ENCODE data around the gene SPNS3. TPM values are rescaled to one million over a fixed set of nuclear protein-coding genes. Genes with fewer than 3 reads are reported as not detected.

SPNS3 gene
- total RNA-seq, 1 experiment from 2014 or later: not detected

DNA sequence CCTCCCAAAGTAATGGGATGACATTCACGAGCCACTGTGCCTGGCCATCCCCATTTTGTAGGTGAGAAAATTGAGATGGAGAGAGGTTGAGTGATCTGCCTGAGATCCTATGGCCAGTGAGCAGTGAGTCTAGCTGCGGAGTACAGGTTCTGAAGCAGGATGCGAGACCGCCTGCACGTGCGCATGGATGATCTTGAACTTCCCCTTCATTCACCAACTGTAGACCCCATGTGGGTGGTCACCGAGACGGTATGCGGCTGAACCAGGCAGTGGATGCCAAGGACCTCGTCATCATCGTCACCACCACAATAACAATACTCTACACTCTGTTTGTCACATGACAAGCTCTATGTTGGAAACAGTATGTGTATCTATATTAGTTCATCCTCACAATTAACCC, 6.2 kb upstream of the SPNS3 start:
- no peak for DNase-seq (ENCODE audit: low read depth)

DNA sequence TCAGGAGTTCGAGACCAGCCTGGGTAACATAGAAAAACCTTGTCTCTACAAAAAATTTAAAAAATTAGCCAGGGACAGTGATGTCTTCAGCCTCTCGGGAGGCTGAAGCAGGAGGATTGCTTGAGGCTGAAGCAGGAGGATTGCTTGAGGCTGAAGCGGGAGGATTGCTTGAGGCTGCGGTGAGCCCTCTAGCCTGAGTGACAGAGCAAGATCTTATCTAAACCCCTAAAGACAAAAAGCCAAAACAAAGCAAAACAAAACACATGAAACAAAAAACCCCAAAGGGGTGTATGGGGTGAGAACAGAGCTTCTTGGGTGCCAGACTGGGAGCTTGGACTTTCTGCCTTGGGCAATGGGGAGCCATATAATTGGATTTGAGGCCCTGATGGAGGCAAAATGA, 2.6 kb downstream of the SPNS3 start:
- DNase-seq (ENCODE audit: low read depth): no peak

DNA sequence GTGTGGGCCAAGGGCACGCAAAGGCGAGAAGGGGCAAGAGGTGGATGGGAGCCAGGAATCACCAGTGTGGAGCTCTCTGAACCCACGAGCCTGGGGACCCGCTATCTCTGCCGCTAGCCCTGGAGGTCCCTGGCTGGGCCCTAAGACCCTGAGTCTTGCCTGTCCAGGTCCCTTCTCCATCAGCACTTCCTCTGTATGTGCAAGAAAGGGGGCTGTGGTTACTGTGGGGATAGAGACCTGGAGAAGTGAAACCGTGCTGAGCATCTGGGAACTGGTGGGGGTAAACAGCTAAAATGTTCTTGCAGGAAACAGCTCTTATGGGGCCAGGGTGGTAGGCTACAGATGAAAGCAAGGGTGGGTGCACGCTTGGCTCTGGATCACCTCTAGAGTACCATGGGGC, 3.1 kb downstream of the SPNS3 start:
- no peak for DNase-seq (ENCODE audit: low read depth)

DNA sequence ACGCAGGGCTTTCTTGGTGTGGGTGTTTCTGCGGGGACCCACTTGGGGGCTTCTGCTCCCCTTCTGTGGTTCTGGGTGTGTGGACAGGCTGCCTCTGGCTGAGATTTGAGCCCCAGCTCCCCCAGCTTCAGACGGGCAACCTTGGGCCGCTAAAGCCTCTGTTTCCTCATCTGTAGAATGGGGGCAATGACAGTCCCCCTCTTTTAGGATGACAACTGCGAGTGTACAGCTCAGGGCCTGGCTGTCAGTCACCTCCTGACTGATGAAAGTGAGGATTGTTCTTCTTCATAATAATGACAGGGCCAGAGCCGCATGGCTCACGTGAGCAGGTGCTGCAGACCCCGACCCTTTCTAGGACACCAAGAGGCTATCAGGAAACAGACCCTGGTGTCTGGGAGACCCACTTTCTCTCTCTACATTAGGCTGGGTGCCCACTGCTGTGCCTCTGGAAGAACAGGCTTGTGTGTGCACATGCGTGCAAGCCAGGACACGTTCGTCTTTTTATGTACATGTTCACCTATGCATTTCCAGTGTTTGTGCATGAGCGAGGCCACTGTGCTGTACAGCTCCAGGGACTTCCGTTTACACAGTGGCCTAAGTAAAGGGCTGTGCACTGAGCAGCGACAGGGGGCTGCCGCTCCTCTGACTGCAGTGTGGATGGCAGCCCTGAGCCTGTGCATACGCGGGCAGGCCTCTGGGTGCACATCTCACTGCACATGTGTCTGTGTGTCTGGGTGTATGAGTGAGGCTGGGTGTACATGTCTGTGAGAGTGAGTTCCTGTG, 4.6 kb downstream of the SPNS3 start:
- DNase-seq (ENCODE audit: low read depth): no peak

DNA sequence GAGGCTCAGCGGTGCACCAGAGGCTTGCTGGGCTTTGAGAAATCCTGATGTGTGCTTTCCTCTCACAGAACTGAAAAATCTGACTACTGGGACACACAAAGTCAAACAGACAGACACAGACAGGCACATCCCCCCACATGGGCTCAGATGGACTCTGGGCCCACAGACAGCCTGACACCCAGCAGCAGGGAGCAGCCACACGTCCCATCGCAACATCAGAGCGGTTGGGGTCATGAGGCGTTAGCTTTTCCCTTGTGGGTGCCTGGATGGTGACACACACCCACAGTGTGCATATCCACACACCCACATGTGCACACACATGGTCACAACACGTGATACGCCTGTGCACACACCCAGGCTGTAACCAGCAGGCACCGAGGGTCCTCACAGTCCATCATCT, 6.3 kb downstream of the SPNS3 start:
- DNase-seq (ENCODE audit: low read depth): no peak

DNA sequence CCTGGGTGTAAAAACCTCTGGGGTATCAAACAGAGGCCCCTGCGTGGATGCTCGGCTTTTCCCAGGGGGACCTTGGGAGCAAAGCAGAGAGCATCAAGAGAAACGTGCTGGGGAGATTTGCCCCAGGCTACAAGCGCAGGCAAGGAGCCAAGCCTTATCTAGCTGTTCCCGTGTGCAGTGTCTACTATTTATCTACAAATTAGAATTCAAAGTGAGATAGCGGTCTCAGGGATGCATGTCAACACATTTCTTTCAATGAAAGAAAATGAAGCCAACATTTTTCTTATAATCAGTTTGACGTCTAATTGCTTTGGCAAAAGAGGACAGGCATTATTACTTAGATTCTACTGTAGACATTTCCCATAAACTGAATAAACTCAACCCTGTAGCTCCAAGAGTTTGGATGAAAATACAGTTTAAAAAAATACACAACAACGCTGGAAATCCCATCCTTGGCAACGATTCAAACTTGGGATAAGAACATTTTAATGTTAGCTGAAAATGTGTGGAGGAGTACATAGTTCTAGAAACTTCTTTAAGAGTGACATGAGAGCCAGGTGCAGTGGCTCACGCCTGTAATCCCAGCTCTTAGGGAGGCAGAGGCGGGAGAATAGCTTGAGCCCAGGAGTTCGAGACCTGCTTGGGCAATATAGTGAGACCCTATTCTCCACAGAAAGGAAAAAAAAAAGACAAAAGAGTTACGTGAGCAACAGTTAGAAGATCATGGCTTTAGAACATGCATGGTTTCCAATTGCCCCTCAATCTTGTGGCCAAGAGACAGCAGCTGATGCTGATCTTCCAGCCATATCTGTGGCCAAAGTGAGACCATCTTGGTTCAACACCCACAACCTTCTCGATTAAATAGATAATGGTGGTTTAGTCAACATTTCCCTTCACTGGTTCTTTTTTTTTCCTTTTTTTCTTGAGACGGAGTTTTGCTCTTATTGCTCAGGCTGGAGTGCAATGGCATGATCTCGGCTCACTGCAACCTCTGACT, 7.2 kb downstream of the SPNS3 start:
- DNase-seq (ENCODE audit: low read depth): no peak

DNA sequence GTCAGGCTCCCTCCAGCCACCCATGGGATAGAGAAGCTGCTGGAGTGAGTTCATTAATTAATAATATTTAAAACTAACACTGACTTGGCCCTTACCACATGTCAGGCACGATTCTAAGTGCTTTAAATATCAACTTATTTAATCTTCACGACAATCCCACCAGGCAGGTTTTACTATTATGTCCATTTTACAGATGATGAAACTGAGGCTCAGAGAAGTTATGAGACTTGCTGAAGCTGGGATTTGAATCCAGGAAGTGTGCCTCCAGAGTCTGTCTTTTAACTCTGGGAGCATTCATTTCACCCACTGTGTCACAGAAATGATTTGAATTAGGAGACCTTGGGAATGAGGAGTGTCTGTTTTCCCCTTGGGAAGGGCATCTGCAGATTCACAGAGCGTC, 8.8 kb downstream of the SPNS3 start:
- DNase-seq (ENCODE audit: low read depth): no peak

DNA sequence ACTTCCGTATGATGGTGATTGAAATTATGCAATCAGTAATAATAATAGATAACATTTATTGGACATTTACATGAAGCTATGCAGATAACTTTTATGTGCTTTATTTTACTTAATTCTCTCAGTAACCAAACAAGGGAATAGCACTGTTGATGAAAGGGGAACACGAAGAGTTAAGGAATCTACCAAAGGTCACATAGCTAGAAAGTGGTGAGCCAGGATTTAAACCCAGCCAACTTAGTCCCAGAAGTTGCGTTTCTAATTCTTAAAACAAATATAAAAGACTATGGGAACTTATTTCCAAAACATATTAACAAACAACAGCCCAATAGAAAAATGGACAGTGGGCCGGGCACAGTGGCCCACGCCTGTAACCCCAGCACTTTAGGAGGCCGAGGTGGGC, 9.7 kb downstream of the SPNS3 start:
- DNase-seq (ENCODE audit: low read depth): no peak

DNA sequence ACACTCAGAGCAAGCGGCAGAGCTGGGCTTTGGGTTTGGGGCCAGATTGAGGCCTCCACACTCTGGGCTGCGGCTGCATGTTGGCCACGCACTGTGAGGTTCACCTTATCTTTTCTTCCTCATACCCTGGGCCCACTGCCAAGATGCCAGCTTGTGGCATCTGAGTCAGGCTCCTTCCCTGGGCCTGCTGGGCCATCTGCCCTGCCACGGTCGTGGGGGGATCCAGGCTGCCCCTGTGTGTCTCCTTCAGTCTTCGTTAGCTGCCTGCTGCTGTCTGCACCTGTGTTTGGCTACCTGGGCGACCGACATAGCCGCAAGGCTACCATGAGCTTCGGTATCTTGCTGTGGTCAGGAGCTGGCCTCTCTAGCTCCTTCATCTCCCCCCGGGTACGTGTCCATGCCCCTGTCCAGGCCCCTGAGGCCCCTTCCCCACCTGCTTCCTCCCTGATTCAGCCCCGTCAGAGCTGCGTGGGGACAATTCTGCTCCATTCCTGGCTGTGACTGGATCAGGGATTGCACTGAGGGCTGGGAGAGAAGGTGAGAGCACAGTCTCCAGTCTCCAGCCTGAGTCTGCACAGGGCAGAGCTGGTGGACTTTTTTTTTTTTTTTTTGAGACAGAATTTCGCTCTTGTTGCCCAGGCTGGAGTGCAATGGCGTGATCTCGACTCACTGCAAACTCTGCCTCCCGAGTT, 11.2 kb downstream of the SPNS3 start:
- DNase-seq (ENCODE audit: low read depth): peak; percentile 20

DNA sequence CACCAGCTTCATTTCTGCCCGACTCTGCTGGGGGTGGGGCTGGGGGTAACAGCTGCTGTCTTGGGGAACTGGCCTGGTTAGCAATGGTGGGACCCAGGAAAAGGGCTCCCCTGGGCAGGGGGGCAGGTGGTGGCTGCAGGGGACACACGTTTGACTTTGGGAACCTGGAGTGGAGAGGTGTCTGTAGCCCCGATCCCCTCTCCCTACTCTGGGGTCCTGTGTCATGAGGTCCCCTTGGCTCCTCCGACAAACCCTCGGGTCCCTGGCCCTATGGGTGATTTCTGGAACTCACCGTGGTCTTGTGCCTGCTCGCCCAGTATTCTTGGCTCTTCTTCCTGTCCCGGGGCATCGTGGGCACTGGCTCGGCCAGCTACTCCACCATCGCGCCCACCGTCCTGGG, 12.0 kb downstream of the SPNS3 start:
- no peak for DNase-seq (ENCODE audit: low read depth)

DNA sequence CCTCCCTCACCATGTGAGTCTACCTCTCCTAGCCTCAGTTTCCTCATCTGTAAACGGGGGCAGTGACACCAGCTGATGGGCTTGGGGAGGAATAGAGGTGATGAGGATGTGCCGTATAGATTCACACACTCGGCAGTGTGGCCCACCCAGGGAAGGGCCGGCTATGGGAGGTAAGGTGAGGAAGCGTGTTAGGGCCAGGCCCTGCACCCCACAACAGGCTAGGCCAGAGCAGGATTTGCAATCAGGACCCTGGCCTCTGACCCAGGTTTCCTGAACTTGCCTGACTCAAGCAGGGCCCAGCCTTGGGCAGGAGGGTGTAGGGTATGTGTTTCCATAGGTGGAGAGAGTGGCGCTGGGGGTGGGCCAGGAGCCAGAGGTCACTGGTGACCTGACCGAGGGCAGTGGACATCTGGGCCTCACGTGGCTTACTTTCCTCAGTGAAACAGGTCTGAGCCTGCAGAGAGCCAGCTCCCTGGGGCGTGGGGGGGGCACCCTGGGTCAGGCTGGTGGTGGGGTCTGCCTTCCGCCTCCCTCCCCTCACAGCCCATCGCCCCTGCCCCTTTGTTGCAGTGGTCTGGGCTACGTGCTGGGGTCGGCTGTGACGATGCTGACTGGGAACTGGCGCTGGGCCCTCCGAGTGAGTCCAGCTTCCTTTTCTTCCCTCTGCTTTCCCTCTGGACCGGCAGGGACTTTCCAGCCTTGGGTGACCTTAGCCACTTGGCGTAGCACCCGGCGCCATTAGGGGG, 12.8 kb downstream of the SPNS3 start:
- no peak for DNase-seq (ENCODE audit: low read depth)

DNA sequence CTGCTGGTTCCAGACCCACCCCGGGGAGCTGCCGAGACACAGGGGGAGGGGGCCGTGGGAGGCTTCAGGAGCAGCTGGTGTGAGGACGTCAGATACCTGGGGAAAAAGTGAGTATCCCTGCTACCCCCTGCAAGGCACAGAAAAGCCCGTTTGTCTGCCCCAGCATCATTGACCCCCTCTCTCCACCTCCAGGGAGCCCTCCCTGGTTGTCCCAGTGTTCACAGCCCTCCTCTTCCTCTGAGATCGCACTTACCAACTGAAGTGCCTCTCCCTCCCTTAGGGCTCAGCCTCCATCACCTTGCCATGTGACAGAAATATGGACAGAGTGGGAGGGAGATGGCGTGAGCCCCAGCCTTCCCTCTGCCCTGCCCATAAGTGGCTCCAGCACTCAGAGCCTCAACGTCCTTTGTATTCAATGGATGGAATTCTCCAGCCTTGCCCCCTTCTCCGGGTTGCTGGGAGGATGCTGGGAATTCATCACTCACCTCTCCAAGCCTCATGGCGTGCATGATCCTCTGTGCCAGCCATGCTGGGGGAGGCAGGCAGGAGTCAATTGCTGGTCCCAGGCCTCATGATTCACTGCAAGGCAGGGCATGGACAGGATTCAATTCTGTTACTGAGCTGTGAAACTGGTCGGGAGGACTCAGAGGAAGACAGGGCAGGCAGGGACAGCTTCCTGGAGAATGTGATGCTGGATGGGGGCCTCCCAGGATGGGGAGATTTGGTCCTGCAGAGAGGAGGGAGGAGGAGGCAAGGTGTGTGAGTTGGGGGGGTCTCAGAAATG, 14.6 kb downstream of the SPNS3 start:
- DNase-seq (ENCODE audit: low read depth): no peak

DNA sequence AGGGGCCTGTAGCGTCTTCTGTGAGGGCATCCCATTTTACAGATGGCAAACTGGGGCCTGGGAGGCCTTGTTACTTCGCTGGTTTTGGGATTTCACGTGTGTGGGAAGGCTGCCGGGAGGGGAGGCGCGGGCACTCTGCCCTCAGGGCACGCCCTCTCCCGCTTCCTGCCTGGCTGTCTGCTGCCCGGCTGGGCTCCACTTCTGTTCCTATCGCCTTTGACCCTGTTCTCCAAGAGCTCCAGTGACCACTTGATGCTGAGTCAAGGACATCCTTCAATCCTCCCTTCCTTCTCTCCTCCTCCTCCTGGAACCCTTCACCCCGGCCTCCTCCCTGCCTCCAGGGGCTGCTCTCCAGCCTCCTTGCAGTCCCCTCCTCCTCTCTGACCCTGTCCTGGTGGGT, 16.0 kb downstream of the SPNS3 start:
- no peak for DNase-seq (ENCODE audit: low read depth)

DNA sequence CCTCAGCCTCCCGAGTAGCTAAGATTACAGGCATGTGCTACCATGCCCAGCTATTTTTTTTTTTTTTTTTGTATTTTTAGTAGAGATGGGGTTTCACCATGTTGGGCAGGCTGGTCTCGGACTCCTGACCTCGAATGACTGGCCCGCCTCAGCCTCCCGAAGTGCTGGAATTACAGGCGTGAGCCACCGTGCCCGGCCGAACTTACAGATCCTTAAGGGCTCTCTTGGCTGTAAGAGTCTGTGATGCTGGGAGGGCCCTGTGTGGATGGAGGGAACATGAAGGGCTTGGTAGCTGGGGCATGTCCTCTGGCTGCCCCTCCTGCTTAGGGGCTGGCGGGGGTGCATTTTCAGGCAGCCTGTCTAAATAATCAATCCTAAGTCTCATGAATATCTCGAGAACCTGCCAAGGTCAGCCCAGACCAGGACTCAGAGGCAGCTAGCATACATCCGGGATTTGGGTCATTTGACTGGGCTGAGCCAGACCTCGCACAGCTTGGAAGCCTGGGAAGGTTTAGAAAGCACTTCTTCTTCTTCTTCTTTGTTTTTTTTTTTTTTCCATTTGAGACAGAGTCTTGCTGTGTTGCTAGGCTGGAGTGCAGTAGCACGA, 17.1 kb downstream of the SPNS3 start:
- no peak for DNase-seq (ENCODE audit: low read depth)

DNA sequence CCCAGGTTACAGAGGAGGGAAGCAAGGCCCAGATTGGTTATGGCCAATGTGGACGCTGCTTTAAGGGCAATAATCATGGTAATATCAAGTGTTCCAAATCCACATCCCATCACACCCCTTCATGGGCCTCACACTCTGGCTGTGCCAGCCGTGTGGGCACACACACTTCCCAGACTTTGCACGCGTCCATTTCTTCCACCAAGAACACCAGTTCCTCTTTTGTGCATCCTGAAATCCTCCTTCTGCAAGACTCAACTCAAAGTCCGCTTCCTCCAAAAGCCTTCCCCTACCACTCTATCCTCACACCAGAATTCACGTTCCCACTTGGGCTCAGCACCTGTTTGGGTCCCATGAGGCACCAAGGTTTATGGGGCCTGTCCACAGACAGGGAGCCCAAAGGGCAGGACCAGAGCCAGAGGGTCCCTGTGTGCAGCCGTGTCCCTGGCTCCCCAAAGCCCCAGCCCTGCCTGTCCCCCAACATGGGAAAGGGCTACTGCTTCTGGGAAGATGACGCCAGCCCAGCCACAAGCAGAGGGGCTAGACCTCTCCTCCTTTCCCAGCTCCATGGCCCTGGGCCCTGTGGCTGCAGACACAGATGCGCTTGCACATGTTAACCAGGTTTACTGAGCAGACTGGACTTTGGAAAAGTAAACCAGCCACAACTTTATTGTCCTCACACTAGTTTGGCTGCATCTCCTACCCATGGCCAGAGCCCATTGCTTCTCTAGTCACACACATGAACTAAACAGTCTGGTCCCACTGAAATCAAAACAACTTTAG, 20.3 kb downstream of the SPNS3 start:
- no peak for DNase-seq (ENCODE audit: low read depth)

DNA sequence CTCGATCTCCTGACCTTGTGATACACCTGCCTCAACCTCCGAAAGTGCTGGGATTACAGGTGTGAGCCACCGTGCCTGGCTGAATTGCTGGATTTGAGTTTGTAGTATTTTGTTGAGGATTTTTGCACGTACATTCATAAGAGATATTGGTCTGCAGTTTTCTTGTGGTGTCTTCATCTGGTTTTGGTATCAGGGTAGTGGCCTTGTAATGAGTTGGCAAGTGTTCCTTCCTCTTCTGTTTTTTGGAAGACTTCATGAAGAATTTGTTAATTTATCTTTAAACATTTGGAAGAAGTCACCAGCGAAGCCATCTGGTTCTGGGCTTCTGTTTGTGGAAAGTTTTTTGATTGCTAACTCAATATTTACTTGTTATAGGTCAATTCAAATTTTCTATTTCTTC, 26.9 kb downstream of the SPNS3 start:
- no peak for DNase-seq (ENCODE audit: low read depth)

DNA sequence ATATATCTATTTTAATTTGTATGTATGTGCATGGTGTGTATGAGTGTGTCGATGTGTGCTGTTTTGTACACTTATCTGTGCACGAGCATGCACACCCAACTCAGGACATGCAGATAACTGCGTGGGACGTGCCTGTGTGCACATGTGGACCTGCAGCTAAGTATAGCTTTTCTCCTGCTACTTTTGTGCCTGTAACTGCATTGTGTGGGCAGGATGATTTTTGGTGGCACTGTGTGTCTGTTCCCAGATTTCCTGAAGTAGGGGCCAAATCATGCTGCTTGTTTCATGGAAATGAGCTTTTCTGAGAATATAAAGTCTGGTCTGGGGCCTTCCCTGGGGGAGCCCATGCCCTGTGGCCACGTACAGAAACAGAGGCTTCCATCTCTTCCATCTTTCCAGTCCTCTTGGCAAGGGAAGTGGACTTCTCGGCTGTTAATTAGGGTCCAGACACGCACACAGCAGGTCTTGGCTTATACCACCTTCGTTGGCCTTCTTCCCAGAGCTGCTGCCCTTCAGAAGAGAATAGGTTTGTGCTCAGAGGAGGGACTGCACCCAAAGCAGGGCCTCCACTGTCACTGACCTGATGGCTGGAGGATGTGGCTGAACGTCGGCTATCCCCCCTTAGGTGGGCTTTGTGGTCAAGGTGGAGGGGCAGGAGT, 30.2 kb downstream of the SPNS3 start:
- no peak for DNase-seq (ENCODE audit: low read depth)

DNA sequence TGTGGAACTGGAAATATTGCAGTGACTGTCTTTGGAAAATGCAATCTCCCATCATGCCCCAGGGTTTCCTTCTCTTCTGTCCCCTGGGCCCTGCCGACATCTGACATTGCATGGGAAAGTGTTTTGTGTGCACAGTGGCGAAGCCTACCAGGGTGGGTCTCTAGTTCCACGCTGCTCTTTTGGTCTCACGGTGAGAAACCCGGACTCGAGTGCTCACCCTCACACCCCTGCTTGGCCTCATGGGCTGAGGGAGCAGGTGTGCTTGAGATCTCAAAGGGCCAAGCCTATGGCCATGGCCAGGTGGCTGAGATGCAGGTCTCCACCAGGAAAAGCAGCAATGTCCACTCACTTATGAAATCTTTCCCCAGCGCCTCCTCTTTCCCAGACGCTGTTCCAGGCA, 32.0 kb downstream of the SPNS3 start:
- DNase-seq (ENCODE audit: low read depth): no peak

DNA sequence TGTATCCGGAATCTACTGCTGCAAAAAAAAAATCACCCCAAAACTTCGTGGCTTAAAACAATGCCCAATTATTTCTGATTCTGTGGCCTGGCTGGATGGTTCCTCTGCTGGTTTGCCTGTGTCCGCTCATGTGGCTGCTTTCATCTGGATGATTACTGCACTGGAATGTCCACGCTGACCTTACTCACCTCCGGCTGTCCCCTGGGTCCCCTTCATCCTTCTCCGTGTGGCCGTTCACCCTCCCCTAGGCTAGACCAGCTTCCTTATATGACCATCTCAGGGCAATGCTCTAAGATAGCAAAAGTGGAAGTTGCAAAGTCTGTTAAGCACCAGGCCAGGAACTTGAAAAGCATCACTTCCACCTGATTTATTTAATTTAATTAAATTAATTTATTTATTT, 33.5 kb downstream of the SPNS3 start:
- DNase-seq (ENCODE audit: low read depth): no peak
